GM21723 (cell line): Measurements from ENCODE around the gene TEX51.

Source experiments
- ATAC-seq: cut with Tn5 transposase; IDR thresholded peaks from one replicate; pipeline ENCODE4 v1.9.1; 2021; ENCODE audit warnings: mild to moderate bottlenecking, moderate library complexity; ENCODE audit not compliant: unreplicated experiment

The TEX51 gene

GRCh38 chr2:126911111-126911796, 12.6 kb downstream of the TEX51 start:
- no peak for ATAC-seq

DNA sequence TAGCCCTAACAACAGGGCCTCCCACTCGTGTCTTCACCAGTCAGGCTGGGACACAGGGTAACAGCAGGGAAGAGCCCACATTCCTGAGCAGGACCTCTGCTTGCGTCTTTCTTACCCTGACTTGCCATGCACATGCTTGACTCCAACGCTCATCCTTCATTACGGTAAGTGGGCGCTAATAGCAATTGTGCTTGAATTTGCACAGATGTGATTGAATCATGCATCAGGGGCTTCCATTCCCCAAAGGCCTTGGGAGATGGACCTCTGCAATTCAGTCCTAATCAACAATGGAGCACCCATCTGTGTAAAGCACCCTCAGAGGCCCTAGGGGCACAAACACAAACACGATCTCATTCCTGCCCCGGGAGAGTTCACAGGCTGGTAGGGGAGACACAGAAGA, 13.5 kb downstream of the TEX51 start:
- no peak for ATAC-seq

DNA sequence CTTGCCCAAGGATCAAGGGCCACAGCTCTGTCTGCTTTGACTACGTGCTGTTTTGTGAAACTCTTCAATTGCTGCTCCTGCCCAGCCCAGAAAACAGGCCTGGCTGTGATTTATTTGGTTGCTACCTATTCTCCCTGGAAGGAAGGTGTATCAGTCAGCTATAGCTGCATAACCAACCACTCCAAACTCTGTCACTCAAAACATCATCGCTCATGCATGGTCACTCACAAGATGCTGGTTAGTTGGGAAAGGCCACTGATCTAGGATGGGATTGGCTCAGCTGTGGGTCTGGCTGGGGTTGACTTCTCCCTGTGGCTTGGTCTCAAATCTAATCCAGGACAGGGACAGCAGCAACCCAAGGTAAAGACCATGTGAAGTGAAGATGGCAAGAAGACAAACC, 14.6 kb downstream of the TEX51 start:
- ATAC-seq: no peak

DNA sequence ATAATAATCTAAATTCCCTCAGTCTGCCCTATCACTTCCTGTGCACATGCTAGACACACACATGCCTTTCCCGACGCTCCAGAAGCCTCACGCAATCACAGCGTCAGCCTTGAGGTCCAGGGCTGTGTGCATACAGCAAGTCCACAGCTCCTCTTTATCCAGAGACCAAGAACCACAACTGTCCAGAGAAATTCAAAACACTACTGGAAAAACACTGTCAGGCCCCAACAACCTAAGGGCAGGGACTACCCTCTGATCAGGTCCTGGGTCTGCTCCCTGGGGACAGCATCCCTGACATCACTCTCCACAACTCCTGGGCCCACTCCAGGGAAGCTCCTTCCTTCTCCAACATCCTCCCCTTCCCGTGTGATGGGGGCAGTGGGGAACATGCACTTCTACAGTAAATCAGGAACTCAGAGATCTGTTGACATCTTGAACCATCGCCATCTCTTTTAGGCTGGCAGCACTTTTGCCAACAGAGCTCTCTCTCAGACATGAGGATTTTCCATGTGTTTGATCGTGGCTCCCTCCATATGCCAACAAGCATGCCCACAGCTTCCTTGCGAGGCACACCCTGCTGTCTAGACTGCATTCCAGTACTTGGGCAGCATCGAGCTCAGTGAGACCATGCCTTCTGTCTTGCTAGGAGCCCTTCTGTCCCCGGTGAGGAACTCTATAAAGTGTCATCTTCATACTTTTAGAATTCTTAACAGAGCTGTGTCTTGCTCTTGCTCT, 15.4 kb downstream of the TEX51 start:
- no peak for ATAC-seq

DNA sequence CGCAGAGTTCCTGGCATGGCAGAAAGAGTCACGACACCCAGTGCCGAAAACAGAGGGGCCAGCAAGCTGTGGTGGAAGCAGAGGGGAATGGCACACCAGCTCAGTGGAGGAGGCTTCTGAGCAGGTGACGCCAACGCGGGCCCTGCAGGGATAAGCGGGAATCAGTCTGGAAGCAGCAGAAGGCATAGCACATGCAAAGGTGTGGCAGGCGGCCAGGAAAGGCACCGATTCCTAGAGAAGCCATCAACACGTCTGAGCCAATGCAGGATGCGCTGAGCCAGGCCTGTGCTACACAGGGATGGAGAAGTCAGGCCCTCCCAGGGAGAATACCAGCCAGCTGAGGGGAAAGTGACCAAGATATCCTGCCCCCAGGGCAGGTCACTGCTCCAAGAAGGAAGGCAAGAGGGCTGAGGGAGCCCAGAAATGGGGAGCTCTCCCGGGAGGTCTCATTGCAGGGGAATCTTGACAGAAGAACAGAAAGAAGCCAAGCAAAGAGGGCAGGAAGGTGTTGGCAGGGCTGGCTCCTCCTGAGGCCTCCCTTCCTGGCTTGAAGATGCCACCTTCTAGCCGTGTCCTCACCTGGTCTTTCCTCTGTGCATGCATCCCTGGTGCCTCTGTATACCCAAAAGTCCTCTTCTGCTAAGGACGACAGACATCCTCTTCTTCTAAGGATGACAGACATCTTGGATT, 16.3 kb downstream of the TEX51 start:
- ATAC-seq: no peak

GRCh38 chr2:126915903-126916302, 17.2 kb downstream of the TEX51 start:
- ATAC-seq: no peak

DNA sequence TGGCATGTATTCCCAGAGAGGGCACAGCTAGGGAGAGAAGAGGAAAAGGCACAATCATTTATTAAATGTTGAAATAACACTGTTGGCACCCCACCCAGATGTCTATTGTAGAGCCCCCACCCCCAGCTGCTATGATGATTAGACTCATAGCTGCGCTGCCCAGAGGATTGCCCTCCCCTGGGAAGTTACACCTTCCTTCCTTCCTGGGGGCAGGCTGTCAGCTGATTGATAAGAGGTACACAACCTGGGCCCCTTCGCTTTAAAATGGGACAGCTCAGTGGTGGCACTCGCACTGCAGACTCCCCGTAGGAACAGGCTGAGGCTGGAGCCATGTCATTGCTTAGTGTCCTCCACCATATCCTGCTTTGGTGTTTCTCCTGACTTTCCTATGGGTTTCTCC, 18.1 kb downstream of the TEX51 start:
- ATAC-seq: no peak

DNA sequence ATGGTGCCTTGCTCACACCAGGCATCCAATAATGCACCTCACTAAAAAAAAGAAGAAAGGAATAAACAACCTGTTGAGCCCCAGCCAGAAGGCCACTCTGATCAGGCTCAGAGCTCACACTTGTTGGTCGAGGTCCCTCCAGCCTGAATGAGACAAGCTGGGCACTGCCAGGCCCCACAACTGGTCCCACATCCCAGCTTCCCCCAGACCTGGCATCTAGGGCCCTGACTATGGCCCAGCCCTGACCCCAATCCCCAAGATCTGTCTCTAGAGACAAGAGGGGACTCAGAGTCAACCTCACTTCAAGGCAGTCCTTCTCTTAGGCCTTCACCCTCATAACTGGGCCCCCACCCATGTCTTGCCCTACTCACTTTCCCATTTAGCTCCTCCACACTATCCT, 22.4 kb downstream of the TEX51 start:
- no peak for ATAC-seq

DNA sequence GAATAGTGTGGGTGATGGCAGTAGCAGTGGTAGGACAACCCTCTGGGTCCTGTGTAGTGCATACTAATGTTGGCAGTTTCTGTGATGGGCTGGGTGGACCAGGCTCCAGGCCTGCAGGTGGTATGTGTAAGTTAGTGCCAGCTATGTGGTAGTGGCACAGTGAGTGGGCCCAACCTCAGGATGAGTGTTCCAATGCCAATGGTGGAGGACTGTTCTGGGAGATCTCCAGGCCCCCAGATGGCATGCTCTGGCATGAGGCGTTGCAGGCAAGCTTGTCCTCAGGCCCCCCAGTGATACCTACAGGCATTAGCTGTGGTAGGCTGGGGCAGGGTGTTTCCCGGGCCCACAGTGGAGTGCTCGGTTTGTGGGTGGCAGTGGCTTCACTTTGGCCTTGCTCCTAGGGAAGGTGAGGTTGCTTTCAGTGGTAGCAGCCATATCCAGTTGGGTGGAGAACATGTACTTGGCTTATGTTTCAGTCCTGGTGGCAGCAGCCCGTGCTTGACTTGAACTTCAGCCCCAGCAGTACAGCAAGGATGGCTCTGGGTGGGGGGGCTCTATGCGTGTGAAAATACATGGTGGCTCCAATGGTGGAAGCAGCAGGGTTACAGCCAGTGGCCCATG, 32.4 kb downstream of the TEX51 start:
- no peak for ATAC-seq

DNA sequence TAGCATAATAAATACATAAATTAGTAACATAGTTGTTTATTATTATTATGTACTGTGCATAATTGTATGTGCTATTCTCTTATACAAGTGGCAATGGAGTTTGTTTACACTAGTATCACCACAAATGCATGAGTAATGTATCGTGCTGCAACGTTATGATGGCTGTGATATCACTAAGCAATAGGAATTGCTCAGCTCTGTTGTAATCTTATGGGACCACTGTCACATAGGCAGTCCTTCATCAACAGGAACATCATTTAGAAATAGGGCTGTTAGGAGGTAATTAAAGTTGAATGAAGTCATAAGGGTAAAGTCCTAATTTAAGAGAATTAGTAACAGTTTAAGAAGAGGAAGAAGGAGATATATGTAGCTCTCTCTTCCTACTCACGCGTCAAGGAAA, 33.8 kb downstream of the TEX51 start:
- no peak for ATAC-seq

DNA sequence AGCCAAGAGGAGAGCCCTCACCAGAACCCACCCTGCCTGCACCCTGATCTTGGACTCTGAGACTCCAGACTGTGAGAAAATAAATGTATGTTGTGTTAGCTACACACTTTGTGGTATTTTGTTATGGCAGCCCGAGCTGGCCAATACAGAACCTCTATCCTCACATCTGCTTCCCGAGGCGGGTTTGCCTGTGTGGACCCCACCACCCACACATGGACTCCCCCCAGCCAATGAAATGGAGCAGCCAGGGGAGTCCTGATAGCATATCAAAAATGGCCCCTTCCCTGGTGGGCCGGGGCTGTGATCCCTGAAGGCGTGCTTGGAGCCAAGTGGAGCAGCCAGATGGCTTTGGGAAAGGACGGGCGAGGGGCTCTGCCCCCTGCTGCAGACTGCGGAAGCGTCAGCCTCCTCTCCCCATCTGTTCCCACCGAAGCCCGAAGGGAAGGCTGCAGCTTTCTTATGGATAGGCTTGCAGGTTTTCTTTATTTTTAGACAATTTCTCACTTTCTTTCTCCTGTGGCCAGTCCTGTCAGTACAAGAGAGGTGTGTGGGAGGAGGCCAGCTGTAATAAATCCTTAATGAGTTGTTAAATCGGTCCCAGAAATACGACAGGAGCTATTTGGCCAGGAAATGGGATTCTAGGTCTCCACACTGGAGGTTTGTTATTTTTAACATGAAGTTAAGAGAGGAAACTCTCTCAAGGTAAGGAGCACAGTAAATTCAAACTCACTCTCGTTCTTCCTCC, 34.4 kb downstream of the TEX51 start:
- ATAC-seq: no peak

- no peak for ATAC-seq
Measured at GRCh38 chr2:126933711-126934091, 35.0 kb downstream of the TEX51 start.

- no peak for ATAC-seq
Measured at GRCh38 chr2:126934809-126935208, 36.1 kb downstream of the TEX51 start.

- ATAC-seq: no peak
Measured at GRCh38 chr2:126935774-126936173, 37.1 kb downstream of the TEX51 start.

GRCh38 chr2:126936219-126936723, 37.6 kb downstream of the TEX51 start:
- ATAC-seq: no peak

- ATAC-seq: no peak
Measured at GRCh38 chr2:126940331-126940730, 41.6 kb downstream of the TEX51 start.

DNA sequence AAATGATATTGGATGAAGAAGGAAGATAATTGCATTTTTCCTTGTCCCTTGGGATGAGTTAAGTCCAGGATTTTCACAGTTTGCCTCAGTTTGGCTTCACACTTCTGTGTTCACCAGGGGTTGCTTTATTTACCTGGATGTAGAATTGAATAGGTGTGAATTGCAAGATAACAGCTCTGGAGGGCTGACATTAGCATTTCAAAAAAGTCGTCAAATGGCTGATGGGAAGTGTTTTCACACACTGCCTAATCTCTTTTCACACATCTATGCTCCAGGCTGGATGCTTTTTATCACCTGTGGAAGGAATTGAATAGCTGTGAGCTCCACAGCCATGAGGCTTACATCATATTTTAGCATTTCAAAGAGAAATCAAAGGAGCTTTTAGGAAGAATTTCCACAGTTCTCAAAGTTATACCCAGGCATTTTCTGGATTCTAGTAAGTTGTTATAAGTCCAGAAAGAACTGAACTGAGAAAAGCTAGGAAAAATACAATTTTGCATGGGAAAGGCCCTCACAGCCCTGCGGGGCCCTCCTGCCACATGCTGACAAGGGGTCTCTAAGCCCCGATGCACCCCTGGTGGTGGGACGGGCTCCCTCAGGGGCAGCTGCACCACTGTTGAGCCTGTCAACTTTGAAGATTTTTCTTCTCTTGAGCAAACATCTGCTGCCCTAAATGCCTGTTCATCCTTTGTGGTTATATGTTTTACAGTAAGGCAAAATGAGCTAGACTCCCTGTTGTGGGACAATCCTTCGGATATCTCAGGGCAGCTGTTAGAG, 43.9 kb downstream of the TEX51 start:
- ATAC-seq: no peak

GRCh38 chr2:126943612-126944348, 45.1 kb downstream of the TEX51 start:
- no peak for ATAC-seq

DNA sequence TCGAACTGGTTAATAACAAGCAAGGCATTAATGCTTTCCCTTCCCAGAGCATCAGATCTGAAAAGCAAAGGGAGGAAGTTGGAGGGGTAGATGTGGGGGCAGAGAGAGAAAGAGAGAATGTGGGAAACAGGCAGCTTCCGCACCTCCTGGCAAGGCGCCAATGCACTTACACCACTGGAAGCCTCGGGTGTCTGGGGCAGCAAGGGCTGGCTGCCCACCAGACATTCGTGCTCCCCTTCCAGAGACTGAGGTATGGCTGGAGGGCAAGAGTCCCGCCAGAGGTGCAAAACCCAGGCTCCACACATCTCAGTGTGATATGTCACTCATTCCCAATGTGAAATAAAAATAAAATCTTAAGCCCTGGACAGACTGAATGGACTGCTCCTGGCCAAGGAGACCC, 46.4 kb downstream of the TEX51 start:
- ATAC-seq: no peak
